ENCODE results near the gene RFNG. TPM values are rescaled to one million over a fixed set of nuclear protein-coding genes. Genes with fewer than 3 reads are reported as not detected.
A peak's percentile ranks its signal among the peaks of the same experiment; 100 is the strongest.

The RFNG gene
- total and polyA plus RNA-seq, 2 of the 13 experiments (the other 11 are each of a cell fraction or from before 2014, with no cell fraction given): 61.4 to 64.0 TPM

DNA sequence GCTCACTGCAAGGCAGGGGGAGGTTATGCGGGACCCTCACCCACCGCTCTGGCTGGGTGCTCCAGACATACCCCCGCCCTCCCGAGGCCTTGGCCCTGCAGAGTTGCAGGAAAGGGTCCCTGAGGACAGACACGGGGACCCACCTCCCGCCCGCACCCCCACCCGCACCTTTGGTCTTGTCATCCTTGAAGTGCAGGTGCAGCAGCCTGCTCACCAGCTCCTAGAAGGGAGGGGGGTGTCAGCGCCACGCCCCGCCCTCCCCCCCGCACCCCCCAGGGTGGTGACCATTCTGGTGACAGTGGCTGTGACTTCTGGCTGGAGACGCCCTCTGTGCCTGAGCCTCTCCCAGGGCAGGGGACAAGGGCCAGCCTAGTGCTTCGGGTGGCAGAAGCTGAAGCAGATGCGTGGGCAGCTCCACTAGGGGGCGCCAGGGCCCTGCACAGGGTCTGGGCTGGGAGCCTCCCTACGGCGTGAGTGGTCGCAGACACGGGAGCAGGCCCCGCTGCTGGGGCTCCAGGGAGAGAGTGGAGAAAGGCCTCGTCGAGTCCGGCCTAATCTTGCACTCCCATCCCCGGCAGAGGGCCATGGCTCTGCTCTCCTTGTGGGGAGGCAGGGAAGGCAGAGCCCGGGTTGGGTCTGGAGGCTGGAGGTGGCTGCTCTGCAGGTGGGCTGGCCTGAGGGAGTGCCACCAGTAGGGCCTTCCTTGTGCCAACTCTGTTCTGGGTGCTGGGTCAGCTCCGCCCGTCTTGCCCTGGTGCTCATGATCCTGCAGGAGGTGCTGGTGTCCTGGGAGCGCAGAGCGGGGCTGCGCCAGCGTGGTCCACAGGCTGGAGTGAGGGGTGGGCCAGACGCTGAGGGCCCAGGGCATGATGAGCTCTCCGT, 31.7 kb downstream of the RFNG start (continued):
- TF ChIP-seq, protein P1, sequence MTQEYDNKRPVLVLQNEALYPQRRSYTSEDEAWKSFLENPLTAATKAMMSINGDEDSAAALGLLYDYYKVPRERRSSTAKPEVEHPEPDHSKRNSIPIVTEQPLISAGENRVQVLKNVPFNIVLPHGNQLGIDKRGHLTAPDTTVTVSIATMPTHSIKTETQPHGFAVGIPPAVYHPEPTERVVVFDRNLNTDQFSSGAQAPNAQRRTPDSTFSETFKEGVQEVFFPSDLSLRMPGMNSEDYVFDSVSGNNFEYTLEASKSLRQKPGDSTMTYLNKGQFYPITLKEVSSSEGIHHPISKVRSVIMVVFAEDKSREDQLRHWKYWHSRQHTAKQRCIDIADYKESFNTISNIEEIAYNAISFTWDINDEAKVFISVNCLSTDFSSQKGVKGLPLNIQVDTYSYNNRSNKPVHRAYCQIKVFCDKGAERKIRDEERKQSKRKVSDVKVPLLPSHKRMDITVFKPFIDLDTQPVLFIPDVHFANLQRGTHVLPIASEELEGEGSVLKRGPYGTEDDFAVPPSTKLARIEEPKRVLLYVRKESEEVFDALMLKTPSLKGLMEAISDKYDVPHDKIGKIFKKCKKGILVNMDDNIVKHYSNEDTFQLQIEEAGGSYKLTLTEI (CRISPR knock-in tag; conservative IDR thresholded peaks at IDR 0.05): no peak
- TF ChIP-seq, protein P2, sequence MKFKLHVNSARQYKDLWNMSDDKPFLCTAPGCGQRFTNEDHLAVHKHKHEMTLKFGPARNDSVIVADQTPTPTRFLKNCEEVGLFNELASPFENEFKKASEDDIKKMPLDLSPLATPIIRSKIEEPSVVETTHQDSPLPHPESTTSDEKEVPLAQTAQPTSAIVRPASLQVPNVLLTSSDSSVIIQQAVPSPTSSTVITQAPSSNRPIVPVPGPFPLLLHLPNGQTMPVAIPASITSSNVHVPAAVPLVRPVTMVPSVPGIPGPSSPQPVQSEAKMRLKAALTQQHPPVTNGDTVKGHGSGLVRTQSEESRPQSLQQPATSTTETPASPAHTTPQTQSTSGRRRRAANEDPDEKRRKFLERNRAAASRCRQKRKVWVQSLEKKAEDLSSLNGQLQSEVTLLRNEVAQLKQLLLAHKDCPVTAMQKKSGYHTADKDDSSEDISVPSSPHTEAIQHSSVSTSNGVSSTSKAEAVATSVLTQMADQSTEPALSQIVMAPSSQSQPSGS (CRISPR knock-in tag; IDR thresholded peaks at IDR 0.05): peak; percentile 59; the same call in 1 of the 2 replicates
- TF ChIP-seq, protein P3, sequence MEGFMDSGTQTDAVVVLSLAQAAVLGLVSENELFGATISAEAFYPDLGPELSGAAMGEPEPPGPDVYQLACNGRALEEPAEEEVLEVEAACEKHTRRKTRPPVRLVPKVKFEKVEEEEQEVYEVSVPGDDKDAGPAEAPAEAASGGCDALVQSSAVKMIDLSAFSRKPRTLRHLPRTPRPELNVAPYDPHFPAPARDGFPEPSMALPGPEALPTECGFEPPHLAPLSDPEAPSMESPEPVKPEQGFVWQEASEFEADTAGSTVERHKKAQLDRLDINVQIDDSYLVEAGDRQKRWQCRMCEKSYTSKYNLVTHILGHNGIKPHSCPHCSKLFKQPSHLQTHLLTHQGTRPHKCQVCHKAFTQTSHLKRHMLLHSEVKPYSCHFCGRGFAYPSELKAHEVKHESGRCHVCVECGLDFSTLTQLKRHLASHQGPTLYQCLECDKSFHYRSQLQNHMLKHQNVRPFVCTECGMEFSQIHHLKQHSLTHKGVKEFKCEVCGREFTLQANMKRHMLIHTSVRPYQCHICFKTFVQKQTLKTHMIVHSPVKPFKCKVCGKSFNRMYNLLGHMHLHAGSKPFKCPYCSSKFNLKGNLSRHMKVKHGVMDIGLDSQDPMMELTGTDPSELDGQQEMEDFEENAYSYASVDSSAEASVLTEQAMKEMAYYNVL (CRISPR knock-in tag; IDR thresholded peaks at IDR 0.05; ENCODE audit: borderline replicate concordance): peak; percentile 12; the same call in 1 of the 2 replicates
- TF ChIP-seq ELF1 (CRISPR knock-in tag; IDR thresholded peaks at IDR 0.05) (0 out of 2 replicates have a peak, but pooled peaks have one; percentile 10), ZNF556 (CRISPR knock-in tag; IDR thresholded peaks at IDR 0.05; ENCODE audit: borderline replicate concordance) (peak; percentile 14; the same call in 1 of the 2 replicates), ZC3H13 (CRISPR knock-in tag; IDR thresholded peaks at IDR 0.05) (peak; percentile 87), DNMT1 (CRISPR knock-in tag; IDR thresholded peaks at IDR 0.05) (no peak; the same call in 1 of the 2 replicates), IRF2 (CRISPR knock-in tag; IDR thresholded peaks at IDR 0.05) (peak; percentile 47; the same call in 1 of the 2 replicates)
- TF ChIP-seq, protein P4, sequence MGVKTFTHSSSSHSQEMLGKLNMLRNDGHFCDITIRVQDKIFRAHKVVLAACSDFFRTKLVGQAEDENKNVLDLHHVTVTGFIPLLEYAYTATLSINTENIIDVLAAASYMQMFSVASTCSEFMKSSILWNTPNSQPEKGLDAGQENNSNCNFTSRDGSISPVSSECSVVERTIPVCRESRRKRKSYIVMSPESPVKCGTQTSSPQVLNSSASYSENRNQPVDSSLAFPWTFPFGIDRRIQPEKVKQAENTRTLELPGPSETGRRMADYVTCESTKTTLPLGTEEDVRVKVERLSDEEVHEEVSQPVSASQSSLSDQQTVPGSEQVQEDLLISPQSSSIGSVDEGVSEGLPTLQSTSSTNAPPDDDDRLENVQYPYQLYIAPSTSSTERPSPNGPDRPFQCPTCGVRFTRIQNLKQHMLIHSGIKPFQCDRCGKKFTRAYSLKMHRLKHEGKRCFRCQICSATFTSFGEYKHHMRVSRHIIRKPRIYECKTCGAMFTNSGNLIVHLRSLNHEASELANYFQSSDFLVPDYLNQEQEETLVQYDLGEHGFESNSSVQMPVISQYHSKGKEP (CRISPR knock-in tag; IDR thresholded peaks at IDR 0.05): no peak
- TF ChIP-seq, protein P5, sequence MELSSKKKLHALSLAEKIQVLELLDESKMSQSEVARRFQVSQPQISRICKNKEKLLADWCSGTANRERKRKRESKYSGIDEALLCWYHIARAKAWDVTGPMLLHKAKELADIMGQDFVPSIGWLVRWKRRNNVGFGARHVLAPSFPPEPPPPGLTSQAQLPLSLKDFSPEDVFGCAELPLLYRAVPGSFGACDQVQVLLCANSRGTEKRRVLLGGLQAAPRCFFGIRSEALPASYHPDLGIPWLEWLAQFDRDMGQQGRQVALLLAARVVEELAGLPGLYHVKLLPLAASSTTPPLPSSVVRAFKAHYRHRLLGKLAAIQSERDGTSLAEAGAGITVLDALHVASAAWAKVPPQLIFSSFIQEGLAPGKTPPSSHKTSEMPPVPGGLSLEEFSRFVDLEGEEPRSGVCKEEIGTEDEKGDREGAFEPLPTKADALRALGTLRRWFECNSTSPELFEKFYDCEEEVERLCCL (CRISPR knock-in tag; IDR thresholded peaks at IDR 0.05; ENCODE audit: borderline replicate concordance): no peak
- TF ChIP-seq, protein P6, sequence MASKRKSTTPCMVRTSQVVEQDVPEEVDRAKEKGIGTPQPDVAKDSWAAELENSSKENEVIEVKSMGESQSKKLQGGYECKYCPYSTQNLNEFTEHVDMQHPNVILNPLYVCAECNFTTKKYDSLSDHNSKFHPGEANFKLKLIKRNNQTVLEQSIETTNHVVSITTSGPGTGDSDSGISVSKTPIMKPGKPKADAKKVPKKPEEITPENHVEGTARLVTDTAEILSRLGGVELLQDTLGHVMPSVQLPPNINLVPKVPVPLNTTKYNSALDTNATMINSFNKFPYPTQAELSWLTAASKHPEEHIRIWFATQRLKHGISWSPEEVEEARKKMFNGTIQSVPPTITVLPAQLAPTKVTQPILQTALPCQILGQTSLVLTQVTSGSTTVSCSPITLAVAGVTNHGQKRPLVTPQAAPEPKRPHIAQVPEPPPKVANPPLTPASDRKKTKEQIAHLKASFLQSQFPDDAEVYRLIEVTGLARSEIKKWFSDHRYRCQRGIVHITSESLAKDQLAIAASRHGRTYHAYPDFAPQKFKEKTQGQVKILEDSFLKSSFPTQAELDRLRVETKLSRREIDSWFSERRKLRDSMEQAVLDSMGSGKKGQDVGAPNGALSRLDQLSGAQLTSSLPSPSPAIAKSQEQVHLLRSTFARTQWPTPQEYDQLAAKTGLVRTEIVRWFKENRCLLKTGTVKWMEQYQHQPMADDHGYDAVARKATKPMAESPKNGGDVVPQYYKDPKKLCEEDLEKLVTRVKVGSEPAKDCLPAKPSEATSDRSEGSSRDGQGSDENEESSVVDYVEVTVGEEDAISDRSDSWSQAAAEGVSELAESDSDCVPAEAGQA (IDR thresholded peaks at IDR 0.05; ENCODE audit: low read depth): 0 out of 2 replicates have a peak, but pooled peaks have one; percentile 43
- TF ChIP-seq, protein P6 (CRISPR knock-in tag; IDR thresholded peaks at IDR 0.05; ENCODE audit: borderline replicate concordance): no peak
